ENCODE data around the gene QRSL1.

DNA sequence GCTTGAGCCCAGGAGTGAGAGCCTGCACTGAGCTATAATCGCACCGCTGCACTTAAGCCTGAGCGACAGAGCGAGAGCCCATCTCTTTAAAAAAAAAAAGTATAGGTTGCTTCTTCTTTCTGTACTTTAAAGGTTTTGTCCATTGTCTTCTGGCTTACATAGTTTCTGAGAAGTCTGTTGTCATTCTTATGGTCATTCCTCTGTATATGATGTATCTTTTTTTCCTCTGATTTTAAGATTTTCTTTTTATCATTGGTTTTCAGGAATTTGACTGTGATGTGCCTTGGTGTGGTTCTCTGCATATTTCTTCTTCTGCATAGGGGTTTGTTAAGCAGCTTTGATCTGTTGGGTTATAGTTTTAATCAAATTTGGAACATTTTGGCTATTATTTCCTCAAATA lies 29.1 kb downstream of the QRSL1 start:
- TF ChIP-seq, protein P1, sequence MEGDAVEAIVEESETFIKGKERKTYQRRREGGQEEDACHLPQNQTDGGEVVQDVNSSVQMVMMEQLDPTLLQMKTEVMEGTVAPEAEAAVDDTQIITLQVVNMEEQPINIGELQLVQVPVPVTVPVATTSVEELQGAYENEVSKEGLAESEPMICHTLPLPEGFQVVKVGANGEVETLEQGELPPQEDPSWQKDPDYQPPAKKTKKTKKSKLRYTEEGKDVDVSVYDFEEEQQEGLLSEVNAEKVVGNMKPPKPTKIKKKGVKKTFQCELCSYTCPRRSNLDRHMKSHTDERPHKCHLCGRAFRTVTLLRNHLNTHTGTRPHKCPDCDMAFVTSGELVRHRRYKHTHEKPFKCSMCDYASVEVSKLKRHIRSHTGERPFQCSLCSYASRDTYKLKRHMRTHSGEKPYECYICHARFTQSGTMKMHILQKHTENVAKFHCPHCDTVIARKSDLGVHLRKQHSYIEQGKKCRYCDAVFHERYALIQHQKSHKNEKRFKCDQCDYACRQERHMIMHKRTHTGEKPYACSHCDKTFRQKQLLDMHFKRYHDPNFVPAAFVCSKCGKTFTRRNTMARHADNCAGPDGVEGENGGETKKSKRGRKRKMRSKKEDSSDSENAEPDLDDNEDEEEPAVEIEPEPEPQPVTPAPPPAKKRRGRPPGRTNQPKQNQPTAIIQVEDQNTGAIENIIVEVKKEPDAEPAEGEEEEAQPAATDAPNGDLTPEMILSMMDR (IDR thresholded peaks at IDR 0.05): no peak
- no peak for TF ChIP-seq POLR2A (IDR thresholded peaks at IDR 0.05)
